ENCODE measurements around the gene IDI1. TPM values are rescaled to one million over a fixed set of nuclear protein-coding genes. Genes with fewer than 3 reads are reported as not detected.

IDI1 gene
- total and polyA plus RNA-seq, 2 of the 13 experiments (the other 11 are each of a cell fraction or from before 2014, with no cell fraction given): 44.4 to 145 TPM

DNA sequence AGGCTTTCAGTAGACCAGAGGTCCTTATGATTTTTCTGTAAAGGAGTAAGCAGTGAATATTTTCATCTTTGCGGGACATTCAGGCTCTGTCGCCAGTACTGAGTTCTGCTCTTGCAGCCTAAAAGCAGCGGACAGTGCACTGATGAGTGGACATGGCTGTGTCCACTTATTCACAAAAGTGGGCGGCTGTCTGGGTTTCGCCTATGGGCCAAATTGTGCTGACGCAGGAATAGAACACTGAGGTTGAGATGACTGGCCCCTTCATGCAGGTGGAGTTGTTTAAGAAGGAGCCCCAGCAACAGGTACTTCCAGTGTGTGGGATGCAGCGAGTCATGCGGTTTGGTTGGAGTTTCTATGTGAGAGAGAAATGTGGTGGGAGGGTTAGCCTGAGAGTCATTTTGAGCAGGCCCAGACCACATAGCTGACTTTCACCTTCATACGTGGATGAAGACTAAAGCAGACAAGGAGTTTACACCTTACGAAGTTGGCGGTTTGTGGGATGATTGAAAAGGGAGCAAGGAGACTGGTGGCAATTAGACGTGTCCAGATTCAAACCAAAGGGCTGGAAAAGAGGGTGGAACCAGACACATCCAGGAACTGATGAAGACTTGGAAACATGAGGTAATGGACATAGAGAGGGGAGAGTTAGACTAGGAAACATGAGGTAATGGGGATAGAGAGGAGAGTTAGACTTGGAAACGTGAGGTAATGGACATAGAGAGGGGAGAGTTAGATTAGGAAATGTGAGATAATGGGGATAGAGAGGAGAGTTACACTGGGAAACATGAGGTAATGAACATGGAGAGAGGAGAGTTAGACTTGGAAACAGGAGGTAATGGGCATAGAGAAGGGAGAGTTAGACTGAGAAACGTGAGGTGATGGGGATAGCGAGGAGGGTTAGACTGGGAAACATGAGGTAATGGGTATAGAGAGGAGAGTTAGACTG, 45.5 kb upstream of the IDI1 start:
- no peak overlapping the region for H3K9ac ChIP-seq (ENCODE audit: insufficient read depth, low read depth, low read length)
- H3K4me2 ChIP-seq (ENCODE audit: low read depth, low read length): no peak overlapping the region
- H4K20me1 ChIP-seq (ENCODE audit: insufficient read depth, low read length): peaks cover 3% of the 10 kb centered on the region; the same call in 1 of the 2 replicates
- FAIRE-seq (no peak), ATAC-seq (no peak), DNase-seq (ENCODE audit: low spot score) (no peak)
- TF ChIP-seq ZNF224 (CRISPR knock-in tag; IDR thresholded peaks at IDR 0.05) (no peak), ATF7 (IDR thresholded peaks at IDR 0.05) (peak; percentile 87), ATF7 (CRISPR knock-in tag; IDR thresholded peaks at IDR 0.05) (no peak), PHB2 (IDR thresholded peaks at IDR 0.05; ENCODE audit: partially characterized antibody) (peak; percentile 66)
- in situ Hi-C loops (cut with HindIII; ENCODE audit: extremely low pct_ligation_motif_present, low pct_unique_long_range_greater_than_20kb) (no loop called here), intact Hi-C loops (cut with micrococcal nuclease; ENCODE audit: unreplicated experiment) (no loop called here)
- no peak overlapping the region for H3K27ac ChIP-seq (ENCODE audit: extremely low read length, insufficient read depth, low read length)
- no TSS peak for BruUV-seq (replicated peaks)
- H3K27me3 ChIP-seq (ENCODE audit: control insufficient read depth in 1 of 2, insufficient read depth in 2 of 2, low read length in 2 of 2): no peaks in the 10 kb centered on the region
- H2AFZ ChIP-seq (ENCODE audit: low read length): no peak overlapping the region
- no peaks in the 10 kb centered on the region for H3K9me3 ChIP-seq (ENCODE audit: low read length)
- no peaks in the 10 kb centered on the region for H3K79me2 ChIP-seq (ENCODE audit: insufficient read depth, low read length)
- H3K4me3 ChIP-seq (replicated peaks in 1 of 3; ENCODE audit: insufficient read depth in 1 of 3, low read depth in 2 of 3, low read length in 3 of 3): no peak overlapping the region
- 99% methylated on average over 15 of the region's 15 CpGs for WGBS (ENCODE audit: low lambda C conversion rate)
- ChIA-PET CTCF (ENCODE audit: low intra/inter-chr PET ratio, low total read pairs) (no interaction called here), POLR2A (no interaction called here)
- H3K36me3 ChIP-seq (replicated peaks in 1 of 2; ENCODE audit: control insufficient read depth in 1 of 2, insufficient read depth in 2 of 2, low read length in 2 of 2): peaks cover 11 to 77% of the 10 kb centered on the region in 2 experiments
- no peaks in the 10 kb centered on the region for H3K4me1 ChIP-seq (ENCODE audit: insufficient read depth, low read length)

DNA sequence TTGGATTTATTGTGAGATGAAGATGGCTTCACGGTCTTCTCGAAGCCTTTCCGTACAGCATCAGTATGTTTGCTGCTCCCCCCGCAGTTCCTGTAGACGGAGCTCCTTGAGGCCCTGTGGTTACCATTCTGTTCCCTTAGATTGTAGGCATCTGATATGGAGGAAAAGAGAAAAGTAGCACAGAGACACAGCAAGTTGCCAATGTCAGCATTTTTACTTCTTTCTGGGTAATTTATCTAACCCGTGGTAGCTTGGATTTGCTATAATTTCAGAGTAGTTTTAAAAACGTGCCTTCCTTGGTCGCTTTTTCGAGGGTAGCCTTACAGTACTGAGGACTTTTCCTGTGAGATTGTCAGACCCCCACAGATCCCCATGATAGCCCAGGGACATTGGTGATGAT, 44.8 kb upstream of the IDI1 start:
- DNase-seq (ENCODE audit: low spot score): no peak
- no TSS peak for BruUV-seq (replicated peaks)
- Histone ChIP-seq H3K36me3 (replicated peaks in 1 of 2; ENCODE audit: control insufficient read depth in 1 of 2, insufficient read depth in 2 of 2, low read length in 2 of 2) (peaks cover 11 to 76% of the 10 kb centered on the region in 2 experiments), H3K27ac (ENCODE audit: extremely low read length, insufficient read depth, low read length) (no peak overlapping the region), H3K9ac (ENCODE audit: insufficient read depth, low read depth, low read length) (no peak overlapping the region), H2AFZ (ENCODE audit: low read length) (no peak overlapping the region), H3K4me3 (replicated peaks in 1 of 3; ENCODE audit: insufficient read depth in 1 of 3, low read depth in 2 of 3, low read length in 3 of 3) (no peak overlapping the region), H4K20me1 (ENCODE audit: insufficient read depth, low read length) (peaks cover 3% of the 10 kb centered on the region; the same call in 1 of the 2 replicates), H3K27me3 (ENCODE audit: control insufficient read depth in 1 of 2, insufficient read depth in 2 of 2, low read length in 2 of 2) (no peaks in the 10 kb centered on the region), H3K4me2 (ENCODE audit: low read depth, low read length) (no peak overlapping the region), H3K9me3 (ENCODE audit: low read length) (no peaks in the 10 kb centered on the region), H3K4me1 (ENCODE audit: insufficient read depth, low read length) (no peaks in the 10 kb centered on the region), H3K79me2 (ENCODE audit: insufficient read depth, low read length) (no peaks in the 10 kb centered on the region)
- in situ Hi-C loops (cut with HindIII; ENCODE audit: extremely low pct_ligation_motif_present, low pct_unique_long_range_greater_than_20kb): no loop called here
- TF ChIP-seq SSRP1 (CRISPR knock-in tag; IDR thresholded peaks at IDR 0.05): no peak
- no peak for TF ChIP-seq DMAP1 (CRISPR knock-in tag; IDR thresholded peaks at IDR 0.05)
- TF ChIP-seq, protein P1, sequence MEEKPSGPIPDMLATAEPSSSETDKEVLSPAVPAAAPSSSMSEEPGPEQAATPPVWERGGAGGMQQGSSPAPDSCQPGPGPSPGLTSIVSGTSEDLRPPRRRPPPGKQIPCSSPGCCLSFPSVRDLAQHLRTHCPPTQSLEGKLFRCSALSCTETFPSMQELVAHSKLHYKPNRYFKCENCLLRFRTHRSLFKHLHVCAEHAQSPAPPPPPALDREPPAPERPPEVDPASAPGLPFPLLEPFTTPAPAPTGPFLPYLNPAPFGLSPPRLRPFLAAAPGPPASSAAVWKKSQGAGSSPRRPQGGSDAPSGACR (CRISPR knock-in tag; IDR thresholded peaks at IDR 0.05): no peak
- peak; percentile 71 to 88 for TF ChIP-seq MAFK (conservative IDR thresholded peaks at IDR 0.05 in 1 of 2, IDR thresholded peaks at IDR 0.05 in 1 of 2; ENCODE audit: low read length in 2 of 2)
- TF ChIP-seq MAFF (IDR thresholded peaks at IDR 0.05; ENCODE audit: low read depth, low read length): peak; percentile 72
- no peak for FAIRE-seq
- no peak for ATAC-seq
- ChIA-PET POLR2A (no interaction called here), CTCF (ENCODE audit: low intra/inter-chr PET ratio, low total read pairs) (no interaction called here)
- 97% methylated on average over 9 of the region's 9 CpGs for WGBS (ENCODE audit: low lambda C conversion rate)
- intact Hi-C loops (cut with micrococcal nuclease; ENCODE audit: unreplicated experiment): no loop called here
